ENCODE data around the gene ELAC2.

ELAC2 gene, protein sequence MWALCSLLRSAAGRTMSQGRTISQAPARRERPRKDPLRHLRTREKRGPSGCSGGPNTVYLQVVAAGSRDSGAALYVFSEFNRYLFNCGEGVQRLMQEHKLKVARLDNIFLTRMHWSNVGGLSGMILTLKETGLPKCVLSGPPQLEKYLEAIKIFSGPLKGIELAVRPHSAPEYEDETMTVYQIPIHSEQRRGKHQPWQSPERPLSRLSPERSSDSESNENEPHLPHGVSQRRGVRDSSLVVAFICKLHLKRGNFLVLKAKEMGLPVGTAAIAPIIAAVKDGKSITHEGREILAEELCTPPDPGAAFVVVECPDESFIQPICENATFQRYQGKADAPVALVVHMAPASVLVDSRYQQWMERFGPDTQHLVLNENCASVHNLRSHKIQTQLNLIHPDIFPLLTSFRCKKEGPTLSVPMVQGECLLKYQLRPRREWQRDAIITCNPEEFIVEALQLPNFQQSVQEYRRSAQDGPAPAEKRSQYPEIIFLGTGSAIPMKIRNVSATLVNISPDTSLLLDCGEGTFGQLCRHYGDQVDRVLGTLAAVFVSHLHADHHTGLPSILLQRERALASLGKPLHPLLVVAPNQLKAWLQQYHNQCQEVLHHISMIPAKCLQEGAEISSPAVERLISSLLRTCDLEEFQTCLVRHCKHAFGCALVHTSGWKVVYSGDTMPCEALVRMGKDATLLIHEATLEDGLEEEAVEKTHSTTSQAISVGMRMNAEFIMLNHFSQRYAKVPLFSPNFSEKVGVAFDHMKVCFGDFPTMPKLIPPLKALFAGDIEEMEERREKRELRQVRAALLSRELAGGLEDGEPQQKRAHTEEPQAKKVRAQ

DNA sequence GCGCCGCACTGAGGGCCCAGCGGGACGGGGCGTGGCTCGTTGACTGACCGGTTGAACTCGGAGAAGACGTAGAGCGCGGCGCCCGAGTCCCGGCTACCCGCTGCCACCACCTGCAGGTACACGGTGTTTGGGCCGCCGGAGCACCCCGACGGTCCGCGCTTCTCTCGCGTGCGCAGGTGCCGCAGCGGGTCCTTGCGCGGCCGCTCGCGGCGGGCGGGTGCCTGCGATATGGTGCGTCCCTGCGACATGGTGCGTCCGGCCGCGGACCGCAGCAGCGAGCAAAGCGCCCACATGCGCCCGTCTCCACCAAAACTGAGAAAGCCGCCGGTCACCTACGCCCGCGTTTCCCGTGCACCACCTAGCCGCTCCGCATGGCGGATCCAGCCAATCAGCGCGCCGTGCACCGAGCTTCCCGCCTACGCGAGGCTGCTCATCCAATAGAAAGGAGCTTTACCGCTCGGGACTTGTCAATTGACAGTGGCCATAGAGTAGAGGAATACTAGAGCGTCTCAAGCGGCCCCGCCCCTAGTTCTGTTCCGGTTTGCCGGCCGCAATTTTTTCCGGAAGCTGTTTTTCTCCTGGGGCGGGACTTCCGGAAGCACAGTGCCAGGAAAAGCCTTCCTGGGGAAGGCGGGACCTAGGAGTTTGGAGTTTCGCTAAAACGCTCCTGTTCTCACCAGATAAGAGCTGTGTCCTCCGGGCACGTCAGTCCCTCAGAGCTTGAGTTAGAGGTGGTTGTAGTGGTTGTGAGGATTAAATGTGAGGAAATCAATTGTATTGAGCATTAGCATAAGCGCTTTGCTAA is at the start of gene ELAC2:
TSS of gene ELAC2 (minus strand) at position 373 of the 805 bp plus-strand sequence. CDS start at position 293, 80 bp downstream.
- peak within 1 kb of the TSS; percentile 83 for H3K4me2 ChIP-seq (ENCODE audit: low read length)
- peak within 1 kb of the TSS; percentile 17 for H3K9ac ChIP-seq
- H3K4me3 ChIP-seq (ENCODE audit: low read depth, low read length): peak within 1 kb of the TSS; percentile 64
- peak within 1 kb of the TSS; percentile 89 for H2AFZ ChIP-seq
- peak within 1 kb of the TSS; percentile 62 for H3K27ac ChIP-seq
- no peaks in the 10 kb centered on the region for H3K36me3 ChIP-seq (ENCODE audit: control insufficient read depth, insufficient read depth, low read length)
- no peaks in the 10 kb centered on the region for H3K4me1 ChIP-seq
- TF ChIP-seq, protein P1, sequence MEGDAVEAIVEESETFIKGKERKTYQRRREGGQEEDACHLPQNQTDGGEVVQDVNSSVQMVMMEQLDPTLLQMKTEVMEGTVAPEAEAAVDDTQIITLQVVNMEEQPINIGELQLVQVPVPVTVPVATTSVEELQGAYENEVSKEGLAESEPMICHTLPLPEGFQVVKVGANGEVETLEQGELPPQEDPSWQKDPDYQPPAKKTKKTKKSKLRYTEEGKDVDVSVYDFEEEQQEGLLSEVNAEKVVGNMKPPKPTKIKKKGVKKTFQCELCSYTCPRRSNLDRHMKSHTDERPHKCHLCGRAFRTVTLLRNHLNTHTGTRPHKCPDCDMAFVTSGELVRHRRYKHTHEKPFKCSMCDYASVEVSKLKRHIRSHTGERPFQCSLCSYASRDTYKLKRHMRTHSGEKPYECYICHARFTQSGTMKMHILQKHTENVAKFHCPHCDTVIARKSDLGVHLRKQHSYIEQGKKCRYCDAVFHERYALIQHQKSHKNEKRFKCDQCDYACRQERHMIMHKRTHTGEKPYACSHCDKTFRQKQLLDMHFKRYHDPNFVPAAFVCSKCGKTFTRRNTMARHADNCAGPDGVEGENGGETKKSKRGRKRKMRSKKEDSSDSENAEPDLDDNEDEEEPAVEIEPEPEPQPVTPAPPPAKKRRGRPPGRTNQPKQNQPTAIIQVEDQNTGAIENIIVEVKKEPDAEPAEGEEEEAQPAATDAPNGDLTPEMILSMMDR (IDR thresholded peaks at IDR 0.05): peak; percentile 15
- H3K79me2 ChIP-seq: peaks cover 2% of the 10 kb centered on the region
- no peaks in the 10 kb centered on the region for H3K9me3 ChIP-seq (ENCODE audit: control insufficient read depth, low read length)
- no peaks in the 10 kb centered on the region for H3K27me3 ChIP-seq (ENCODE audit: control insufficient read depth, insufficient read depth, low read length)

DNA sequence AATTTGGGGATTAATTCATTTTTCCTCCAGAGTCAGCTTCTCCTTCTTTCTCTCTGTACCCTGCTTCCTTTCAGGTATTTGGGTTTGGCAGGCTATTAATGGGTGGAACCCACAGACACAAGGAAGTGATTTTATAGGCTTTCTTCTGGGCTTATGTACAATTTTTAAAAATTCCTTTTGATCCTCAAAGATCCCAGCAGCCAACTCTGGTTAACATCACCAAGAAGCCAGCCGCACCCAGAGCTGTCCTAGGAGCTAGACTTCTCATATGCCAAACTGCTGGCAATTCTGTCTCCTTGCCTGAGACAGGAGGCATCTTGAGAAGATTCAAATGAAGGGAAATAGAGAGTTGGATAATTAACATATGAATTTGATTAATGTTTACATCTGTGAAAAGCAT is 47.2 kb upstream of the ELAC2 start:
- Histone ChIP-seq H3K79me2 (no peaks in the 10 kb centered on the region), H3K9ac (no peak overlapping the region), H3K36me3 (ENCODE audit: control insufficient read depth, insufficient read depth, low read length) (no peaks in the 10 kb centered on the region), H3K27ac (no peak overlapping the region), H2AFZ (no peak overlapping the region), H3K4me2 (ENCODE audit: low read length) (no peak overlapping the region), H3K9me3 (ENCODE audit: control insufficient read depth, low read length) (no peaks in the 10 kb centered on the region), H3K4me1 (no peaks in the 10 kb centered on the region), H3K4me3 (ENCODE audit: low read depth, low read length) (no peak overlapping the region), H3K27me3 (ENCODE audit: control insufficient read depth, insufficient read depth, low read length) (no peaks in the 10 kb centered on the region)
- TF ChIP-seq, protein P1 (IDR thresholded peaks at IDR 0.05): no peak

DNA sequence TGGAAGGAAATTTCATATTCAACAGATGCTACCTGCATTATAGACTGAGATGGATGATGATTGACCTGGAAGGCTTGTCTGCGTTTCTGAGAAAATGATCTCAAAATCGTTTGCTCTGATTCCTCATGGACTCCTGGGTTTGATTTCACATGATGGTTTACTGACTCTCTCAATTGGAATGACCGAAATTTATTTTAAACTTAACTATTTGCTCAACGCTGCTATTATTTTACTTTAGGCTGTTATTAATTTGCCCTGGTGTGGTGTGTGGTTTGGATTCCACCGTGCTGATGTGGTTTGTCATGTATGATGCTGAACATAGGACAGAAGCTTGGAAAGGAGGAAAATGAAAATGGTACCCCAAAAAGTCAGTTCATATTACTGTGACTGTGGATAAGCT is 37.3 kb upstream of the ELAC2 start:
- Histone ChIP-seq H3K4me1 (no peaks in the 10 kb centered on the region), H2AFZ (no peak overlapping the region), H3K27me3 (ENCODE audit: control insufficient read depth, insufficient read depth, low read length) (no peaks in the 10 kb centered on the region), H3K9me3 (ENCODE audit: control insufficient read depth, low read length) (no peaks in the 10 kb centered on the region), H3K79me2 (no peaks in the 10 kb centered on the region), H3K4me3 (ENCODE audit: low read depth, low read length) (no peak overlapping the region), H3K36me3 (ENCODE audit: control insufficient read depth, insufficient read depth, low read length) (no peaks in the 10 kb centered on the region), H3K27ac (no peak overlapping the region), H3K4me2 (ENCODE audit: low read length) (no peak overlapping the region), H3K9ac (no peak overlapping the region)
- TF ChIP-seq, protein P1 (IDR thresholded peaks at IDR 0.05): no peak

DNA sequence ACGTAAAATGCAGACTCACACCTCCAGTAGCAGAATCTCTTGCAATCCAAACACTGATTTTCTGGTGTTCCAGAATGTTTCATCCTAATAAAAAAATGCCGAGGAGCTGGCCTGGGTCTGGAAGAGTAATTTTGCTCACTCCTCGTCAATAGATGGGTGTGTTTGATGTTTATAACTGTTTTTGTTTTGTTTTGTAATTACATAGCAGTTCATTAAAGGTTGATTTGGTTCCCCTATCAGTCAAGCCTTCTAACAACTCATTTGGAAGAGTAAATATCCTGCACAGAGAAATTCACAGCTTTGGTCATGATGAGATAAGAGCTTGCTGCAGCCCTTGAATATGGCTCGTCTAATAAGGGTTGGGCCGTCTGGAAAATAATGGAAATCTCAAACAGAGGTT is 36.8 kb upstream of the ELAC2 start:
- H3K4me3 ChIP-seq (ENCODE audit: low read depth, low read length): no peak overlapping the region
- H3K27me3 ChIP-seq (ENCODE audit: control insufficient read depth, insufficient read depth, low read length): no peaks in the 10 kb centered on the region
- no peaks in the 10 kb centered on the region for H3K4me1 ChIP-seq
- no peaks in the 10 kb centered on the region for H3K79me2 ChIP-seq
- TF ChIP-seq, protein P1 (IDR thresholded peaks at IDR 0.05): no peak
- no peaks in the 10 kb centered on the region for H3K36me3 ChIP-seq (ENCODE audit: control insufficient read depth, insufficient read depth, low read length)
- H3K4me2 ChIP-seq (ENCODE audit: low read length): no peak overlapping the region
- H3K27ac ChIP-seq: no peak overlapping the region
- H2AFZ ChIP-seq: no peak overlapping the region
- H3K9ac ChIP-seq: no peak overlapping the region
- no peaks in the 10 kb centered on the region for H3K9me3 ChIP-seq (ENCODE audit: control insufficient read depth, low read length)
